Suprapubic skin (tissue), 4 donors: ENCODE results near the gene SPDYE6. TPM values are rescaled to one million over a fixed set of nuclear protein-coding genes. Genes with fewer than 3 reads are reported as not detected.

Experiments used
- DNase-seq, 2 donors: peaks; one replicate each; pipeline ENCODE4 v3.0.0-alpha.2; 2019; ENCODE audit warnings: low spot score in 2 of 2
- H3K27ac ChIP-seq: fragments of 200-600 bp; sonication (generic); one replicate; pipeline ENCODE4 v1.5.1; 2019
- H3K27me3 ChIP-seq: fragments of 200-600 bp; sonication (generic); one replicate; pipeline ENCODE4 v1.5.1; 2019
- H3K36me3 ChIP-seq: fragments of 200-600 bp; sonication (generic); one replicate; pipeline ENCODE4 v1.5.1; 2019
- H3K4me1 ChIP-seq: fragments of 200-600 bp; sonication (generic); one replicate; pipeline ENCODE4 v1.5.1; 2019
- H3K4me3 ChIP-seq: fragments of 200-600 bp; sonication (generic); one replicate; pipeline ENCODE4 v1.5.1; 2019; ENCODE audit warnings: mild to moderate bottlenecking
- H3K9me3 ChIP-seq: fragments of 200-600 bp; sonication (generic); one replicate; pipeline ENCODE4 v1.5.1; 2019
- EP300 ChIP-seq: sonication (generic); formaldehyde crosslinking; IDR thresholded peaks from one replicate; pipeline ENCODE4 v1.6.1; 2017; ENCODE audit warnings: antibody characterized with exemption
- POLR2A ChIP-seq, 2 donors: fragments of 450-650 bp; IDR thresholded peaks; one replicate each; pipeline ENCODE4 v1.6.1; 2017; ENCODE audit warnings: antibody characterized with exemption in 2 of 2, mild to moderate bottlenecking in 2 of 2, moderate library complexity in 2 of 2
- POLR2AphosphoS5 ChIP-seq, 3 donors: sonication (generic); formaldehyde crosslinking; IDR thresholded peaks; one replicate each; pipeline ENCODE4 v1.6.1; 2017; ENCODE audit warnings: antibody characterized with exemption in 3 of 3
- WGBS: methylation state at CpG from one replicate; pipeline ENCODE4 v1.1.5; 2018; 5-methylcytosine and 5-hydroxymethylcytosine counted together
- total RNA-seq, 4 donors: library from RNA; depleted of rRNA; stranded (reverse); fragments of >200 nt; gene quantifications; one replicate each; pipeline ENCODE4 v1.1.0, GENCODE V29; 2016
- TF ChIP-seq, protein P1 (sequence below), 2 donors: fragments of 200-600 bp in 1 of 2; fragments of 450-650 bp in 1 of 2; sonication (generic) in 1 of 2; IDR thresholded peaks; one replicate each; pipeline ENCODE4 v1.5.1; 2016 to 2019; ENCODE audit warnings: antibody characterized with exemption in 2 of 2, mild to moderate bottlenecking in 1 of 2, moderate library complexity in 1 of 2

SPDYE6 gene
- total RNA-seq, 4 donors from 2014 or later = not detected

DNA sequence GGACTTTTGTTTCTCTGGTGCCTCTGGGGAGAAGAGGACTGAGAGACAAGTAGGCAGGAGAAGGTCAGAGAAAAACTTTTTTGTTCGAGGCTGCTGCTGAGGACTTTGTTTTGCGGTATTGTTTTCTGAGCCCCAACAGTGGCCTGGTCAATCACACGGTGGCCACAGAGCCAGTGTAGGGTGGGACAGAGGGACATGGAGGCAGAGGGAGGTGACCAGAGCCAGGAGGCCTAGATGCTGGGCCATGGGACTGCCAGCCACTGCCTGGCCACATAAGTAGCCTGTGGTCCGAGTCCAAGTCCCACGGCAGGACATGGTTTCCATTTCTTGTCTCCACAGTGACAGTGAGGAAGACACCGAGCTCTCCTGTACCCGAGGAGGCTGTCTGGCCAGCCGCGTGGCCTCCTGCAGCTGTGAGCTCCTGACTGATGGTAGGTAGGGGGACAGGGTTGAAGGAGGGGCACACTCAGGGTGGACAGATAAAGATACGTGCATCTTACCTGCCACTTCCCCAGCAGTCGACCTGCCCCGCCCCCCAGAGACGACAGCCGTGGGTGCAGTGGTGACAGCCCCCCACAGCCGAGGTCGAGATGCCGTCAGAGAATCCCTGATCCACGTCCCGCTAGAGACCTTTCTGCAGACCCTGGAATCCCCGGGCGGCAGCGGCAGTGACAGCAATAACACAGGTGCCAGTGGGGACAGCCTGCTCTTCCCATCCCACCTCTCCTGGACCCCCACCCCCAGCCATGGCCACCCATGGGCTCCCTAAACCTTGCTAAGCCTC, 42.1 kb downstream of the SPDYE6 start:
- no peaks in the 10 kb centered on the region for H3K9me3 ChIP-seq
- TF ChIP-seq, protein P1, sequence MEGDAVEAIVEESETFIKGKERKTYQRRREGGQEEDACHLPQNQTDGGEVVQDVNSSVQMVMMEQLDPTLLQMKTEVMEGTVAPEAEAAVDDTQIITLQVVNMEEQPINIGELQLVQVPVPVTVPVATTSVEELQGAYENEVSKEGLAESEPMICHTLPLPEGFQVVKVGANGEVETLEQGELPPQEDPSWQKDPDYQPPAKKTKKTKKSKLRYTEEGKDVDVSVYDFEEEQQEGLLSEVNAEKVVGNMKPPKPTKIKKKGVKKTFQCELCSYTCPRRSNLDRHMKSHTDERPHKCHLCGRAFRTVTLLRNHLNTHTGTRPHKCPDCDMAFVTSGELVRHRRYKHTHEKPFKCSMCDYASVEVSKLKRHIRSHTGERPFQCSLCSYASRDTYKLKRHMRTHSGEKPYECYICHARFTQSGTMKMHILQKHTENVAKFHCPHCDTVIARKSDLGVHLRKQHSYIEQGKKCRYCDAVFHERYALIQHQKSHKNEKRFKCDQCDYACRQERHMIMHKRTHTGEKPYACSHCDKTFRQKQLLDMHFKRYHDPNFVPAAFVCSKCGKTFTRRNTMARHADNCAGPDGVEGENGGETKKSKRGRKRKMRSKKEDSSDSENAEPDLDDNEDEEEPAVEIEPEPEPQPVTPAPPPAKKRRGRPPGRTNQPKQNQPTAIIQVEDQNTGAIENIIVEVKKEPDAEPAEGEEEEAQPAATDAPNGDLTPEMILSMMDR (IDR thresholded peaks at IDR 0.05) = no peak
- TF ChIP-seq EP300 = no peak
- no peak for TF ChIP-seq POLR2A (IDR thresholded peaks at IDR 0.05)
- TF ChIP-seq POLR2AphosphoS5 (IDR thresholded peaks at IDR 0.05) = no peak
- 91% methylated on average over 19 of the region's 22 CpGs for WGBS
- H3K27ac ChIP-seq = no peak overlapping the region
- no peak for DNase-seq
- no peak overlapping the region for H3K4me3 ChIP-seq
- H3K27me3 ChIP-seq = no peaks in the 10 kb centered on the region
- peaks cover 7% of the 10 kb centered on the region for H3K36me3 ChIP-seq
- no peaks in the 10 kb centered on the region for H3K4me1 ChIP-seq

DNA sequence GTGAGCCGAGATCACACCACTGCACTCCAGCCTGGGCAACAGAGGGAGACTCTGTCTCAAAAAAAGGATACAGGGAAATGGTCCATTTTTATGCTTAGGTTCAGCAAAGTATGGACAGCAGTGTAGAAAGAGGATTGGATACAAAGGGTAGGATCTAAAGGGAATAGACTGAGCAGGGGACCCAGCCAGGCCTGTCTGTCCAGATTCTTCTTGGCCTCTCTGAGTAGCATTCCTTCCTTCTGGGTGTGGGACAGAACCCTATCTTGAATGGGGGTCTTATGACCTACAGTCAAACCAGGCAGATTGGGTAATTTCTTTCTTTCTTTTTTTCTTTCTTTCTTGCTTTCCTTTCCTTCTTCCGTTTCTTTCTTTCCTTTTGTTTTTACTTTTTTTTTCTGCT, 43.9 kb downstream of the SPDYE6 start:
- no peaks in the 10 kb centered on the region for H3K27me3 ChIP-seq
- TF ChIP-seq POLR2AphosphoS5 (IDR thresholded peaks at IDR 0.05) = no peak
- TF ChIP-seq EP300 = no peak
- TF ChIP-seq, protein P1 (IDR thresholded peaks at IDR 0.05) = no peak
- TF ChIP-seq POLR2A (IDR thresholded peaks at IDR 0.05) = no peak
- no peak for DNase-seq
- peaks cover 6% of the 10 kb centered on the region for H3K36me3 ChIP-seq
- H3K9me3 ChIP-seq = no peaks in the 10 kb centered on the region
- H3K4me3 ChIP-seq = no peak overlapping the region
- no peak overlapping the region for H3K27ac ChIP-seq
- WGBS = 97% methylated on average over 2 of the region's 2 CpGs
- peaks cover 2% of the 10 kb centered on the region for H3K4me1 ChIP-seq

DNA sequence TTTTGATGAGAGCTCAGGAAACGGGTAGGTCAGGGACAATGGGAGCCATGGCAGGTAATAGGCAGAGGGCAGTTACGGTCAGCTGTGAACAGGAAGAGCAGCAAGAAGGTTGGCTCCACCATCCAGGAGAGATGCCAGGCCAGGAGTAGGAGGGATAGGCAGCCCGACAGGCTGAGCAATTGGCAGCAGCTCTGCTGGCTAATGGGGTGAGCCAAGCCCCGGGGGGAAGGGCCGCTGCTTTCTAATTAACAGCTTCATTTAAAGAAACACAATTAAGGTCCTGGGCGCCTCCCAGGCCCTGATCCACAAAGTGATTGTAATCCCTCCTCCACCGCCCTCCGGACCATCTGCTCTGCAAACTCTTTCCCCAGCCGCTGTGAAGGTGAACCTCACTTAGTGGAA, 45.8 kb downstream of the SPDYE6 start:
- TF ChIP-seq POLR2A (IDR thresholded peaks at IDR 0.05) (no peak), POLR2AphosphoS5 (IDR thresholded peaks at IDR 0.05) (no peak), EP300 (no peak)
- TF ChIP-seq, protein P1 (IDR thresholded peaks at IDR 0.05) = no peak
- Histone ChIP-seq H3K9me3 (no peaks in the 10 kb centered on the region), H3K4me1 (peaks cover 13% of the 10 kb centered on the region), H3K27me3 (no peaks in the 10 kb centered on the region), H3K27ac (no peak overlapping the region), H3K36me3 (peaks cover 5% of the 10 kb centered on the region), H3K4me3 (no peak overlapping the region)
- WGBS = 64% methylated on average over 9 of the region's 9 CpGs
- DNase-seq = no peak

DNA sequence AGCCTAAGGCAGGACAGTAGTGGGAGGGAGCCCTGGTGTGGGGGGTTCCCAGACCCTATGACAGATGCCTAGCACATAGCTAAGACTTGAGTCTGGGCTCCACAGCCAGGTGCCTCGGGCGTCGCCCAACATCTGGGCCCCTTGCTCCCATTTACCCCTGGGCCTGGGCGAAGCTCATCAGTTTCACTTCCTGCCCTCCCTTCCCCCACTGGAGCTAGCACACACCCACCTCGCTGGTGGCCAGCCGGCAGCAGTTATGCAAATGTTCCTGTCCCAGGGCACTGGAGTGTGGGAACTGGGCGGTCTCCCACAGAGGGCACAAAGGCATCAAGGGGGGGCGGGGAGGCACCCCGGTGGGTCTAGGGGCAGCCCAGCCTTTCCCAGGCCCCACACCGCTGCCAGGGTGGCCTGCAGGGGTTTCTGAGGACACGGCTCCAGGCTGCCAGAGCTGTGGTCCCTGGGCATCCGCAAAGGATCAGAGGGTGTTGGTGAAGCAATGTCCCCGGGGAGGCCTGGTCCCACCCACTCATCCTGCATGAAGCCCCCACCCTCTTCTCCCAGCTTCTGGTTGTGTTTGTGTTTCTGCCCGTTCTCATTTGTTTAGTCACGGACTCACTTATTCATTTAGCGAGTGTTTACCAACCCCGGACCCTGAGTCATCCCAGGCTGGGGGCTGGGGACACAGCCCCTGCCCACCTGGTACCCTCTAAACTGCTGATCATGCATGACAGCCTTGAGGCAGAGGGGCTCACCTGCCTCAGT, 49.1 kb downstream of the SPDYE6 start:
- Histone ChIP-seq H3K9me3 (no peaks in the 10 kb centered on the region), H3K4me3 (peak overlapping the region; percentile 2), H3K27ac (no peak overlapping the region), H3K27me3 (no peaks in the 10 kb centered on the region), H3K4me1 (peaks cover 21% of the 10 kb centered on the region), H3K36me3 (no peaks in the 10 kb centered on the region)
- no peak for DNase-seq
- TF ChIP-seq EP300 (no peak), POLR2AphosphoS5 (IDR thresholded peaks at IDR 0.05) (no peak), POLR2A (IDR thresholded peaks at IDR 0.05) (no peak)
- TF ChIP-seq, protein P1 (IDR thresholded peaks at IDR 0.05) = no peak
- 74% methylated on average over 9 of the region's 17 CpGs for WGBS
